BLaER1 treated with 17β-estradiol and CSF1 and Interleukin-3, amounts not matched to agents 10 nM and 100 nM (cell line): ENCODE data around the gene SV2B.

ENCODE experiments used
- H3K27ac ChIP-seq, 11 experiments: shearing (Covaris generic); formaldehyde crosslinking; 2 replicates each; pipeline ENCODE4 v1.8.1; 2022
- H3K27me3 ChIP-seq, 11 experiments: shearing (Covaris generic); formaldehyde crosslinking; 2 replicates each; pipeline ENCODE4 v1.8.1; 2022
- H3K36me3 ChIP-seq, 11 experiments: shearing (Covaris generic); formaldehyde crosslinking; 2 replicates each; pipeline ENCODE4 v1.8.1; 2022
- H3K4me1 ChIP-seq, 10 experiments: shearing (Covaris generic); formaldehyde crosslinking; 2 replicates each; pipeline ENCODE4 v1.8.1; 2022
- H3K4me2 ChIP-seq, 11 experiments: shearing (Covaris generic); formaldehyde crosslinking; 2 replicates each; pipeline ENCODE4 v1.8.1; 2022
- H3K4me3 ChIP-seq, 10 experiments: shearing (Covaris generic); formaldehyde crosslinking; 2 replicates each; pipeline ENCODE4 v1.8.1; 2022
- H3K9ac ChIP-seq, 11 experiments: shearing (Covaris generic); formaldehyde crosslinking; 2 replicates each; pipeline ENCODE4 v1.8.1; 2022
- H3K9me3 ChIP-seq, 11 experiments: shearing (Covaris generic); formaldehyde crosslinking; replicated peaks in 1 of 11; 2 replicates each; pipeline ENCODE4 v1.8.1; 2022
- H4K20me1 ChIP-seq, 11 experiments: shearing (Covaris generic); formaldehyde crosslinking; 2 replicates each; pipeline ENCODE4 v1.8.1; 2022
- Cebpa-rat ChIP-seq, 11 experiments: shearing (Covaris generic); IDR thresholded peaks; 2 replicates each; pipeline ENCODE4 v1.8.1; 2022

The SV2B gene

DNA sequence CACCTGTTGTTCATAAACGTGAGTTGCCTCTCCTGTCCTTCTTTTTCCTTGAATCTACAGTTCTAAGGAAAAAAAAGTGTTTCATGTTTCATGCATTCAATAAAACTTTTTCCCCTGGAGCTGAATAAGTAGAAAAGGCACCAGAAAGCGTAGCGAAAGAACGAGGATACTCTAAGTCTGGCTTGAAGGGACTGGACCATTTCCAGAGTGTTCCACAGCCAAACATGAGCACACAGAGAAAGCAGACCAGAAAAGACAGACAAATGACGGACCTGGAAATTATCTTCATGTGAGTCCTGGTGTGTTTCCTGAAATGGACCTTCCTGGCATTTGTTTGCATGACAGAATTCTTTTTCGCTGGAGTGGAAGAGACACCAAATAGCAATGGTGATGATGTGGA lies 204.7 kb downstream of the SV2B start:
- Histone ChIP-seq H3K4me1 (peaks cover 23 to 53% (median 36%) of the 10 kb centered on the region in 10 experiments), H3K27me3 (no peaks in the 10 kb centered on the region), H3K9ac (no peak overlapping the region)

DNA sequence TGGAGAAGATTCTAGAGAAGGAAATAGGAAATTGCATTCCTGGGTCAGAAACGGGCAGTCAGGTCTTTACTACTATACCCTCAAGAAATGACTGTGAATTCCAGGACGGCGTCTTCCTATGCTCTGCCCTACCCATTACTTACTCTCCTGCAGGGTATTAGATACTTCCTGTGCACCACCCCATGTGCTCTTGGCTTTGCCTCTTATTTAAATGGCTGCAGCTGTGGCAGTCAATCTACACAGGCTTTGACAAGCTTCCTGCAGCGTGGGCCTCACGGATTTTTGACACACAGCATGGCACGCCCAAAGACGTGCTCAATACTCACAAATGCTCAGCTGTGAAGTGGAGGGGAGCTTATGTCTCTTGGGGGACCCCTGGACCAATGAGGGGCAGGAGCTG lies 206.1 kb downstream of the SV2B start:
- Histone ChIP-seq H3K4me3 (no peak overlapping the region), H3K27ac (no peak overlapping the region)
- TF ChIP-seq Cebpa-rat (IDR thresholded peaks at IDR 0.05) = no peak

More for the DNA sequence above, 204.7 kb downstream of the SV2B start:
- H3K36me3 ChIP-seq = no peaks in the 10 kb centered on the region
- H3K27ac ChIP-seq = no peak overlapping the region
- no peak for TF ChIP-seq Cebpa-rat (IDR thresholded peaks at IDR 0.05)
- no peaks in the 10 kb centered on the region for H4K20me1 ChIP-seq
- H3K9me3 ChIP-seq = no peaks in the 10 kb centered on the region
- no peak overlapping the region for H3K4me2 ChIP-seq
- H3K4me3 ChIP-seq = no peak overlapping the region

GRCh38 chr15:91307601-91308000 lies 207.5 kb downstream of the SV2B start:
- Histone ChIP-seq H3K27me3 (no peaks in the 10 kb centered on the region), H4K20me1 (no peaks in the 10 kb centered on the region), H3K9ac (no peak overlapping the region), H3K4me1 (peaks cover 39 to 81% (median 63%) of the 10 kb centered on the region in 10 experiments), H3K4me2 (peak overlapping the region in 10 of 11 experiments; percentile 40 to 95 (median 73); a peak in 19 of 22 replicates), H3K27ac (peak overlapping the region in 8 of 11 experiments; percentile 25 to 81 (median 54); a peak in 14 of 22 replicates), H3K36me3 (no peaks in the 10 kb centered on the region), H3K9me3 (no peaks in the 10 kb centered on the region), H3K4me3 (no peak overlapping the region)
- no peak for TF ChIP-seq Cebpa-rat (IDR thresholded peaks at IDR 0.05)

More for the DNA sequence above, 206.1 kb downstream of the SV2B start:
- Histone ChIP-seq H3K4me2 (peak overlapping the region in 3 of 11 experiments; percentile 3 to 85 (median 75); a peak in 3 of 22 replicates), H3K9ac (no peak overlapping the region), H3K4me1 (peaks cover 25 to 66% (median 48%) of the 10 kb centered on the region in 10 experiments), H4K20me1 (no peaks in the 10 kb centered on the region), H3K27me3 (no peaks in the 10 kb centered on the region), H3K36me3 (no peaks in the 10 kb centered on the region), H3K9me3 (no peaks in the 10 kb centered on the region)

DNA sequence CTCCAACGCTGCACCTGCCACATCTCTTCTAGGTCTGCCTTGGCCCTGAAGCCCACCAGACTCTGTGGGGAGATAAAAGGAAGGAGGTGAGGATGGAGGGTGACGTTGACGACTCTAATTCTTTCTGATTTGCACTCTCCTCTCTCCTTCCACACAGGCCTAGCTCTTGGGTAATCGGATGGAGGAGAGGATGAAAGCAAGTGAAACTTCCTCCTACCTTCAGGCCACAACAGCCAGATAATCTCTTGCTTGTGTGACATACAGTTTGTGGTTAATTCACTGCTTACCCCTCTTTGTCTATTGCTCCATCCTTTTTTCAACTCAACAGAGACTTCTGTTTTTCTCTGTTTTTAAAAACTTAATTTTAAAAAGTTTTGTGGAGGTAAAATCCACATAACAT lies 208.1 kb downstream of the SV2B start:
- peak in 5 of 11 experiments; percentile 37 to 71 (median 48); a peak in 5 of 22 replicates for TF ChIP-seq Cebpa-rat (IDR thresholded peaks at IDR 0.05)
- Histone ChIP-seq H3K27ac (peak overlapping the region in 8 of 11 experiments; percentile 25 to 81 (median 54); a peak in 14 of 22 replicates), H3K27me3 (no peaks in the 10 kb centered on the region)

DNA sequence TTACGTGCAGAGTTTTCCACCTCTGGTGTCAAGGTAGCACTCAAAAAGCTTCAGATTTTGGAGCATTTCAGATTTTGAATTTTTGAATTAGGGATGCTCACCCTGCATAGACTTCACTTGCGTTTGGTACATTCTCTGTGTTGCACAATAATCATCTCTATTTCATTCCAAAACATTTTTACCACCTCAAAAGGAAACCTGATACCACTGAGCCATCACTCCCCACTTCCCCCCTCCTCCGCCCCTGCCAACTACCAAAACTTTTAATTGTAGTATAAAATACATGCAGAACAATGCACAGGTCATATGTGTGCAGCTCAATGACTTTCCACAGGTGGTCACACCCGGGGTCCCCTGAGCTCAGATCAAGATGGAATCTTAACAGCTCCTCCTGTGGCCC lies 208.8 kb downstream of the SV2B start:
- H4K20me1 ChIP-seq = no peaks in the 10 kb centered on the region
- H3K36me3 ChIP-seq = no peaks in the 10 kb centered on the region
- peak in 2 of 11 experiments; percentile 50 to 60; a peak in 3 of 22 replicates for TF ChIP-seq Cebpa-rat (IDR thresholded peaks at IDR 0.05)
- H3K4me2 ChIP-seq = peak overlapping the region in 10 of 11 experiments; percentile 40 to 95 (median 73); a peak in 20 of 22 replicates
- H3K9ac ChIP-seq = no peak overlapping the region
- H3K4me1 ChIP-seq = peaks cover 42 to 80% (median 65%) of the 10 kb centered on the region in 10 experiments
- peak overlapping the region in 8 of 11 experiments; percentile 25 to 81 (median 54); a peak in 16 of 22 replicates for H3K27ac ChIP-seq
- H3K4me3 ChIP-seq = no peak overlapping the region; a peak in 2 of 20 replicates
- no peaks in the 10 kb centered on the region for H3K9me3 ChIP-seq
- H3K27me3 ChIP-seq = no peaks in the 10 kb centered on the region

More for the DNA sequence above, 208.1 kb downstream of the SV2B start:
- H3K4me2 ChIP-seq = peak overlapping the region; percentile 40 to 95 (median 71)
- H3K4me1 ChIP-seq = peaks cover 42 to 83% (median 66%) of the 10 kb centered on the region in 10 experiments
- H3K9me3 ChIP-seq = no peaks in the 10 kb centered on the region
- H4K20me1 ChIP-seq = no peaks in the 10 kb centered on the region
- no peaks in the 10 kb centered on the region for H3K36me3 ChIP-seq
- no peak overlapping the region; a peak in 2 of 20 replicates for H3K4me3 ChIP-seq
- no peak overlapping the region for H3K9ac ChIP-seq

GRCh38 chr15:91311986-91312385 lies 211.9 kb downstream of the SV2B start:
- H3K9ac ChIP-seq = peak overlapping the region in 8 of 11 experiments; percentile 19 to 64 (median 38); a peak in 13 of 22 replicates
- TF ChIP-seq Cebpa-rat (IDR thresholded peaks at IDR 0.05) = no peak
- H3K9me3 ChIP-seq = peaks cover 0 to 5% (median 0%) of the 10 kb centered on the region in 11 experiments; a peak in 1 of 22 replicates
- no peaks in the 10 kb centered on the region for H4K20me1 ChIP-seq
- H3K27me3 ChIP-seq = no peaks in the 10 kb centered on the region
- no peaks in the 10 kb centered on the region for H3K36me3 ChIP-seq
- peak overlapping the region in 7 of 10 experiments; percentile 4 to 45 (median 33); a peak in 8 of 20 replicates for H3K4me3 ChIP-seq
- peaks cover 42 to 69% (median 61%) of the 10 kb centered on the region in 10 experiments for H3K4me1 ChIP-seq
- peak overlapping the region in 9 of 11 experiments; percentile 21 to 81 (median 70); a peak in 17 of 22 replicates for H3K27ac ChIP-seq
- peak overlapping the region; percentile 67 to 95 (median 85) for H3K4me2 ChIP-seq

DNA sequence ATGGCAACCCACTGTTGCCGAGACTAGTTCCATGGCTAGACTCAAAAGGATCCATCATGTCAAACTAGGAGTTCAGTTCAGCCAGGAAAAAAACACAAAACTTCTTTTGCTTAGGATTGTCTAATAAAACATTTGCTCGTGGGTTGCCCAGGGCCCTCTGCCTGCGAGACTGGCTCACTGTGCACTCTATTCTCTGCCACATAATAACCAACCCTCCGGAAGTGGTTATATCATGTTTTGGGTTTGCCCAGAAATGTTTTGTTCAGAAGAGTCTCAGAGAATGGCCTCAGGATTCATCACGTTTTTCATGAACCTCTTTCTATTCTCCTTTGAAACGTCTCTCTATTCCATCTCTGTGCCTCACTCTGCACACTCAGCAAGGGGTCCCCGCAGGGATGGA lies 216.1 kb downstream of the SV2B start:
- H3K4me3 ChIP-seq = no peak overlapping the region
- H4K20me1 ChIP-seq = no peaks in the 10 kb centered on the region
- TF ChIP-seq Cebpa-rat (IDR thresholded peaks at IDR 0.05) = no peak
- peaks cover 17 to 27% (median 23%) of the 10 kb centered on the region in 10 experiments for H3K4me1 ChIP-seq
- H3K27ac ChIP-seq = no peak overlapping the region
- no peak overlapping the region for H3K9ac ChIP-seq
- H3K9me3 ChIP-seq = peaks cover 0 to 5% (median 0%) of the 10 kb centered on the region in 11 experiments; a peak in 2 of 22 replicates
- no peaks in the 10 kb centered on the region for H3K36me3 ChIP-seq
- no peak overlapping the region for H3K4me2 ChIP-seq
- no peaks in the 10 kb centered on the region for H3K27me3 ChIP-seq

GRCh38 chr15:91318516-91318915 lies 218.5 kb downstream of the SV2B start:
- TF ChIP-seq Cebpa-rat (IDR thresholded peaks at IDR 0.05) = no peak
- Histone ChIP-seq H3K4me3 (no peak overlapping the region), H4K20me1 (no peaks in the 10 kb centered on the region), H3K27ac (no peak overlapping the region), H3K36me3 (no peaks in the 10 kb centered on the region), H3K9ac (no peak overlapping the region), H3K27me3 (no peaks in the 10 kb centered on the region), H3K9me3 (peaks cover 0 to 5% (median 0%) of the 10 kb centered on the region in 11 experiments; a peak in 2 of 22 replicates), H3K4me2 (no peak overlapping the region), H3K4me1 (peaks cover 0 to 3% (median 0%) of the 10 kb centered on the region in 10 experiments; a peak in 5 of 20 replicates)

DNA sequence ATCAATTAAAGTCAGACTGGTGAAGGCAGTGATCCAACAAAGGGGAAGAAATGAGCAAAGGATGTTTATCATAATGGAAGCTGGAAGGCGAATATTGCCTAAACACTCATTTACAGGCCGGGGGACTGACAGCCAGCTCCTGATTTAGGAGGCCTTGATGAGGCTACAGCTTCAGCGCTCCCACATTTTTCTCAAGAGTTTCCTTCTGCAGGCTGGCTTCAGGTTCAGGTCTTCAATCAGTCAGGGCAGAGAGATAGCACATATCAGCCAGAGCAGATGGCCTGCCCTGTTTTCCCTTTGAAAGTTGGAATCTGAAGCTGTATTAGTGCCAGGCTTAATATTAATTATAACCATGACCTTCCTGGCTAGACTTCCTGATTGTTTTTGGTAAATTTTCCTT lies 218.9 kb downstream of the SV2B start:
- H3K27ac ChIP-seq = no peak overlapping the region
- no peaks in the 10 kb centered on the region for H3K27me3 ChIP-seq
- H3K9me3 ChIP-seq = peaks cover 0 to 5% (median 0%) of the 10 kb centered on the region in 11 experiments; a peak in 5 of 22 replicates
- no peak for TF ChIP-seq Cebpa-rat (IDR thresholded peaks at IDR 0.05)
- no peaks in the 10 kb centered on the region for H3K36me3 ChIP-seq
- H3K4me2 ChIP-seq = no peak overlapping the region
- H3K9ac ChIP-seq = no peak overlapping the region
- H4K20me1 ChIP-seq = no peaks in the 10 kb centered on the region
- no peaks in the 10 kb centered on the region for H3K4me1 ChIP-seq
- no peak overlapping the region for H3K4me3 ChIP-seq
